Activated naive CD8-positive, alpha-beta T cell treated with anti-CD3 and anti-CD28 coated beads, Interleukin-2, amount 50 U/mL, for 24 hours (primary cell): Measurements from ENCODE around the gene GRM4.

Experiments
- ATAC-seq: fragments of 150-1000 bp; cut with Tn5 transposase; one replicate; pipeline ENCODE4 v1.10.0; 2021
- DNase-seq: peaks from one replicate; pipeline ENCODE4 v3.0.0; 2021
- H3K27ac Mint-ChIP-seq: one replicate; pipeline ENCODE4 v1.8.0; 2021; ENCODE audit warnings: mild to moderate bottlenecking, mixed read lengths
- H3K27me3 Mint-ChIP-seq: one replicate; pipeline ENCODE4 v1.8.0; 2021; ENCODE audit warnings: mixed read lengths
- H3K36me3 Mint-ChIP-seq: one replicate; pipeline ENCODE4 v1.8.0; 2021; ENCODE audit warnings: low read depth, mixed read lengths
- H3K4me1 Mint-ChIP-seq: one replicate; pipeline ENCODE4 v1.8.0; 2021; ENCODE audit warnings: mixed read lengths
- H3K4me3 Mint-ChIP-seq: one replicate; pipeline ENCODE4 v1.8.0; 2021; ENCODE audit warnings: mild to moderate bottlenecking, moderate library complexity, mixed read lengths
- H3K9me3 Mint-ChIP-seq: one replicate; pipeline ENCODE4 v1.8.0; 2021; ENCODE audit warnings: mixed read lengths

GRM4 gene

GRCh38 chr6:34142061-34142998, 3.6 kb downstream of the GRM4 start:
- no peaks in the 10 kb centered on the region for H3K36me3 Mint-ChIP-seq
- no peak for ATAC-seq
- no peak overlapping the region for H3K27ac Mint-ChIP-seq
- DNase-seq: no peak
- peaks cover 17% of the 10 kb centered on the region for H3K4me1 Mint-ChIP-seq
- H3K9me3 Mint-ChIP-seq: no peaks in the 10 kb centered on the region
- peaks cover 81% of the 10 kb centered on the region for H3K27me3 Mint-ChIP-seq
- no peak overlapping the region for H3K4me3 Mint-ChIP-seq

- DNase-seq (no peak), ATAC-seq (no peak)
- Mint-ChIP-seq H3K27ac (no peak overlapping the region), H3K4me1 (peaks cover 15% of the 10 kb centered on the region), H3K9me3 (no peaks in the 10 kb centered on the region), H3K36me3 (no peaks in the 10 kb centered on the region), H3K27me3 (peaks cover 84% of the 10 kb centered on the region), H3K4me3 (no peak overlapping the region)
Measured at GRCh38 chr6:34140075-34140474, 5.8 kb downstream of the GRM4 start.

GRCh38 chr6:34138914-34139510, 6.9 kb downstream of the GRM4 start:
- H3K4me1 Mint-ChIP-seq: peaks cover 13% of the 10 kb centered on the region
- DNase-seq: no peak
- H3K36me3 Mint-ChIP-seq: no peaks in the 10 kb centered on the region
- peaks cover 83% of the 10 kb centered on the region for H3K27me3 Mint-ChIP-seq
- no peaks in the 10 kb centered on the region for H3K9me3 Mint-ChIP-seq
- no peak for ATAC-seq
- no peak overlapping the region for H3K27ac Mint-ChIP-seq
- H3K4me3 Mint-ChIP-seq: no peak overlapping the region

GRCh38 chr6:34138191-34138590, 7.7 kb downstream of the GRM4 start:
- Mint-ChIP-seq H3K36me3 (no peaks in the 10 kb centered on the region), H3K4me3 (no peak overlapping the region), H3K27ac (no peak overlapping the region), H3K27me3 (peaks cover 80% of the 10 kb centered on the region), H3K4me1 (peaks cover 6% of the 10 kb centered on the region), H3K9me3 (no peaks in the 10 kb centered on the region)
- DNase-seq (no peak), ATAC-seq (no peak)

- ATAC-seq (no peak), DNase-seq (no peak)
- Mint-ChIP-seq H3K27me3 (peaks cover 73% of the 10 kb centered on the region), H3K27ac (no peak overlapping the region), H3K36me3 (no peaks in the 10 kb centered on the region), H3K9me3 (no peaks in the 10 kb centered on the region), H3K4me1 (no peaks in the 10 kb centered on the region), H3K4me3 (no peak overlapping the region)
Measured at GRCh38 chr6:34135541-34135940, 10.3 kb downstream of the GRM4 start.

- ATAC-seq (no peak), DNase-seq (peak; percentile 40)
- peaks cover 46% of the 10 kb centered on the region for H3K27me3 Mint-ChIP-seq
- H3K4me1 Mint-ChIP-seq: no peaks in the 10 kb centered on the region
- H3K4me3 Mint-ChIP-seq: no peak overlapping the region
- no peak overlapping the region for H3K27ac Mint-ChIP-seq
- H3K9me3 Mint-ChIP-seq: no peaks in the 10 kb centered on the region
- H3K36me3 Mint-ChIP-seq: no peaks in the 10 kb centered on the region
Measured at GRCh38 chr6:34132486-34133185, 13.3 kb downstream of the GRM4 start.

- DNase-seq (no peak), ATAC-seq (no peak)
- Mint-ChIP-seq H3K27me3 (peaks cover 39% of the 10 kb centered on the region), H3K27ac (no peak overlapping the region), H3K4me3 (no peak overlapping the region), H3K4me1 (no peaks in the 10 kb centered on the region), H3K9me3 (no peaks in the 10 kb centered on the region), H3K36me3 (no peaks in the 10 kb centered on the region)
Measured at GRCh38 chr6:34131326-34132290, 14.3 kb downstream of the GRM4 start.

GRCh38 chr6:34130862-34131261, 15.0 kb downstream of the GRM4 start:
- Mint-ChIP-seq H3K4me1 (no peaks in the 10 kb centered on the region), H3K4me3 (no peak overlapping the region), H3K9me3 (no peaks in the 10 kb centered on the region), H3K36me3 (no peaks in the 10 kb centered on the region), H3K27ac (no peak overlapping the region), H3K27me3 (peaks cover 31% of the 10 kb centered on the region)
- DNase-seq (no peak), ATAC-seq (no peak)

- ATAC-seq (no peak), DNase-seq (no peak)
- Mint-ChIP-seq H3K9me3 (no peaks in the 10 kb centered on the region), H3K4me3 (no peak overlapping the region), H3K27ac (no peak overlapping the region), H3K36me3 (no peaks in the 10 kb centered on the region), H3K27me3 (peaks cover 24% of the 10 kb centered on the region), H3K4me1 (no peaks in the 10 kb centered on the region)
Measured at GRCh38 chr6:34129753-34130152, 16.1 kb downstream of the GRM4 start.

- DNase-seq (no peak), ATAC-seq (no peak)
- Mint-ChIP-seq H3K4me1 (no peaks in the 10 kb centered on the region), H3K27me3 (peaks cover 20% of the 10 kb centered on the region), H3K9me3 (no peaks in the 10 kb centered on the region), H3K27ac (no peak overlapping the region), H3K36me3 (no peaks in the 10 kb centered on the region), H3K4me3 (no peak overlapping the region)
Measured at GRCh38 chr6:34128045-34128444, 17.8 kb downstream of the GRM4 start.

- Mint-ChIP-seq H3K4me1 (no peaks in the 10 kb centered on the region), H3K27me3 (peaks cover 8% of the 10 kb centered on the region), H3K27ac (no peak overlapping the region), H3K9me3 (no peaks in the 10 kb centered on the region), H3K36me3 (no peaks in the 10 kb centered on the region), H3K4me3 (no peak overlapping the region)
- DNase-seq (no peak), ATAC-seq (no peak)
Measured at GRCh38 chr6:34126419-34126818, 19.5 kb downstream of the GRM4 start.

- ATAC-seq (no peak), DNase-seq (no peak)
- no peaks in the 10 kb centered on the region for H3K4me1 Mint-ChIP-seq
- no peaks in the 10 kb centered on the region for H3K36me3 Mint-ChIP-seq
- no peaks in the 10 kb centered on the region for H3K9me3 Mint-ChIP-seq
- no peak overlapping the region for H3K4me3 Mint-ChIP-seq
- H3K27me3 Mint-ChIP-seq: peaks cover 3% of the 10 kb centered on the region
- no peak overlapping the region for H3K27ac Mint-ChIP-seq
Measured at GRCh38 chr6:34125939-34126338, 19.9 kb downstream of the GRM4 start.

- Mint-ChIP-seq H3K27me3 (no peaks in the 10 kb centered on the region), H3K9me3 (no peaks in the 10 kb centered on the region), H3K27ac (no peak overlapping the region), H3K36me3 (no peaks in the 10 kb centered on the region), H3K4me3 (no peak overlapping the region), H3K4me1 (no peaks in the 10 kb centered on the region)
- DNase-seq: no peak
- no peak for ATAC-seq
Measured at GRCh38 chr6:34120953-34121675, 24.8 kb downstream of the GRM4 start.
